ENCODE measurements around the gene FAM110A.
A peak's percentile ranks its signal among the peaks of the same experiment; 100 is the strongest.
"Not testable (repeated sequence)": the region's sequence is repeated elsewhere in the genome, so short reads cannot be mapped to it uniquely, and the experiment has no call there.

The FAM110A gene

DNA sequence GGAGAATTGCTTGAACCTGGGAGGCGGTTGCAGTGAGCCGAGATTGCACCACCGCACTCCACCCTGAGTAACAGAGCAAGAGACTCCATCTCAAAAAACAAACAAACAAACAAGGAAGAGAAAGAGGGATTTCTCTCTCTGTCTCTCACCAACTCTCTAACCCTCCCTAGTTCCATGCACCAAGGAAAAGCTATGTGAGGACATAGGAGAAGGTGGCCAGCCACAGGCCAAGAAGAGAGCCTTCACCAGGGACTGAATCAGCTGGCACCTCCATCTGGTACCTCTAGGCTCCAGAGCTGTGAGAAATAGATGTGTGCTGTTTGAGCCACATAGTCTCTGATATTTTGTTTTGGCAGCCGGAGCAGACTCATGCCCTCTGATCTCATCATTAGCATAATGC is 9.0 kb upstream of the FAM110A start:
- DNase-seq, result no peak

DNA sequence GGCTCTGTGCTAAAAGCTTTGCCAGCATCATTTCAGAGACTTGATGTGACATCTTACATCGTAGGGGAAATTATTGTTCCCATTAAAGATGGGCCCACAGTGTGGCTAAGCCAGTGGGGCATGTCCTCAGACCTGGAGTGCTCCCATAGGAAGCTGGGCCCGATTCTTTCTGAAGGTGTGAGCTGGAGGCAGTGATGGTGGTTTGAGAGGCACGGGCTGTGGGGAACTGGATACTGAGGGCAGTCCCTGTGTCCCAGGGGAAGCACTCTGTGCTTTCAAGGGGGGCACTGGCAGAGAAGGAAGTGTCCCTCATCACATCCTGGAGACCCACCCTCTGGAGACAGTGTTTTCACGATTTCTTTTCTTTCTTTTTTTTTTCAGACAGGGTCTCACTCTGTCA is 8.6 kb upstream of the FAM110A start:
- DNase-seq, result no peak

DNA sequence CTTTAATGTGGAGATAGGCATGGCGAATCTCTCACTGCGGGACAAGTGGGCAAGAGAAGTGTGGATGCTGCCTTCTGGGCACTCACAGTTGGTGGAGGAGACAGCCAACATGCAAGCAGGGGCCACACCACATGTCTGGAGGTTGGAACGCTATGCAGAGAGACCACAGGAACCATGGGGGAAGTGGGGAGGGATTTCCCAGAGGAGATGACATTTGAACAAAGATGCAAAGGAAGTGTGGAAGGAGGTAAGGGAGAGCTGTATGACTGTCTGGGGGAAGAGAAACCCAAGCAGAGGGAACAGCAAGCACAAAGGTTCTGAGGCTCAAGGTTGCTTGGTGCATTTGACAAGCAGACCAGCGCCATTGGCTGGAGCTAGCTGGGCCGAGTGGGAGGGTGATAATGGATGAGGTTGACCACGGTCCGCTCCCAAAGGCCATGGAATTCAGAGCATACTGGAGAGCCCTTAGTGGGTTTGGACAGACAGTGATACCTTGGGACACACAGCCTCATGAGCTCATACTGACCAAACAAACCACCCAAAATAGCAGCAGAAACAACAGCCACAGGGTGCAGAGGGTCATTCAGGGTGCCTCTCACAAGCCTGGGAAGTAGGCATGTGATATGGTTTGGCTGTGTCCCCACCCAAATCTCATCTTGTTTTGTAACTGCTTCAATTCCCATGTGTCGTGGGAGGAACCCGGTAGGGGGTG is 7.6 kb upstream of the FAM110A start:
- DNase-seq, result no peak

DNA sequence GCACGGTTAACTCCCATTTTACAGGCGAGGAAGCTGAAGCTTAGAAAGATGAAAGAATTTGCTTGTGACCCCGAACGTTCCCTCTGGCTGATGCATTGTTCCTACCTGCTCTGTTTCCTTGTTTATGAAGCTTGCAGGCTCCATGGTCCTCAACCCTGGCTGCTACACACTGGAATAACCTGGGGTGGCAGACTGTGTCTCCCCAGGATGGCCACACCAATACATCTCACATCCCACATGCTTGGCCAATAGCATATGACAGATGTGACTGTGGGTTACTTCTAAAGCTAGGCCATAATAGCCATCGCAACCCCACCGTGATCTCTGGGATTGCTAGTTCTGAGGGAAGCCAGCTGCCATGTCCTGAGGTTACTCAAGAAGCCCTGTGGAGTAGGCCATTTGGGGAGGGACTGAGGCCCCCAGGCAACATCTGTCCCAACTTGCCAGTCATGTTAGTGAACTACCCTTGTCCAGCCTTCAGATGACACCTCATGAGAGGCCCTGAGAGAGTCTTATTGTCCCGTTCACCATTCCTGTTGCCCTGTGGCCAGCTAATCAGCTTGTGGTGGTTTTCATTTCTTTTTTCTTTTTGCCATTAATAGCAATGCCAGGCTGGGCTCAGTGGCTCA is 6.7 kb upstream of the FAM110A start:
- no peak for DNase-seq

DNA sequence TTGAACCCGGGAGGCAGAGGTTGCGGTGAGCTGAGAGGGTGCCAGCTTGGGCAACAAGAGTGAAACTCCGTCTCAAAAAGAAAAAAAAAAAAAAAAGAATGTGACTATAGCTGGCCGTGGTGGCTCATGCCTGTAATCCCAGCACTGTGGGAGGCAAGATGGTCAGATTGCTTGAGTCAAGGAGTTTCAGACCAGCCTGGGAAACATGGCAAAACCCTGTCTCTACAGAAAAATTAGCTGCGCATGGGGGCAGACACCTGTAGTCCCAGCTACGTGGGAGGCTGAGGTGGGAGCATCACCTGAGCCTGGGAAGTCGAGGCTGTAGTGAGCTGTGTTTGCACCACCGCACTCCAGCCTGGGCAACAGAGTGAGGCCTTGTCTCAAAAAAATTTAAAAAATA is 5.5 kb upstream of the FAM110A start:
- not testable (repeated sequence) for DNase-seq

DNA sequence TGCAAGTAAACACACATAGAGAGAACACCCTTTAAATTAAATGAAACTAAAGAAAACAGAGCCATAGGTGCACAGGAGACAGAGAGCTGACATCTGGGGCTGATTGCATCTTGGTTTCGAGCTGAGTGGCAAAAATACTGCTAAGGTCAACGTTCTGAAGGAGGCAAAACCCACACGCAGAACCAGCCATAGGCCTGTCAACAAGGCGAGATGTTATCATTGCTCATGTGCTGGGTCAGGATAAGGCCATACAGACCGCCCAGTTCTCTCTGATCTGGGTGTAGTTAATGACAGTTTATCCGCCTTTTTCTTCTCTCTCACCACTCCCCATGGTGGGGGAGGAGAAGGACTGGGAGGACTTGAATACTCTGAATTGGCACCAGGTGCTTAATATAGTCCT is 4.5 kb upstream of the FAM110A start:
- DNase-seq, result no peak

DNA sequence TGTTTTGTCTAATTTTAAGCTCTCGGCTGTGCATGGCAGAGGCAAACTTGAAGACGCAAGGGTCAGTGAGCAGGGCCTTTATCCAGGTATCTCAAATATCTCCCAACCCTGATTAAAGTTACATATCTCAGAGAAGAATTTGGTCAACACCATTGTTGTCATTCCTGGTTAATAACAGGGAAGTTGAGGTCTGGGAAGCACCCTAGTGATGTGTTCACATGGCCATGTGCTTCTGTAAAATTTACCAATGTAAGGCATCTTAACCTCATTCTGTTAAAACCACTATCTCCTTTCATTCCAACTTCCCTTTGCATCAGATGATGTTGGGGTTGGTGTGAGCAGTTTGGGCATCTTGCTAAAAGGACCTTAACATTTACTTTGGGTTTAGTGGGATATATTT is 4.0 kb upstream of the FAM110A start:
- no peak for DNase-seq

DNA sequence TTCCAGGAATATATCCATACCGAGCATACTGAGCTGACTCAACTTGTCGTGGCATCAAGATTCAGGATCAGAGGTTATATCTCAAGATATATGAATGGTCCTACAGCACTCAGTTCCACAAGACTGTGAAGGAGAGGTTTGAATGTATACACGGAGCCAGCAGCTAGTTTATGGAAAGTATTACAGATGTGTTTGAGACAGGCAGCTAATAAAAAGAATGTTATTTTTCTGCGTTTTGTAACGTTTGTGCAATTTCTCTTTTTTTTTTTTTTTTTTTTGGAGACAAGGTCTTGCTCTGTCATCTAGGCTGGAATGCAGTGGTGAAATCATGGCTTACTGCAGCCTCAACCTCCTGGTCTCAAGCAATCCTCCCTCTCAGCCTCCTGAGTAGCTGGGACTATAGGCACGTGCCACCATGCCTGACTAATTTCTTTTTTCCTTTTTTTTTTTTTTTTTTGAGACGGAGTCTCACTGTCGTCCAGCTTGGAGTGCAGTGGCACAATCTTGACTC is 3.4 kb upstream of the FAM110A start:
- DNase-seq, result no peak

DNA sequence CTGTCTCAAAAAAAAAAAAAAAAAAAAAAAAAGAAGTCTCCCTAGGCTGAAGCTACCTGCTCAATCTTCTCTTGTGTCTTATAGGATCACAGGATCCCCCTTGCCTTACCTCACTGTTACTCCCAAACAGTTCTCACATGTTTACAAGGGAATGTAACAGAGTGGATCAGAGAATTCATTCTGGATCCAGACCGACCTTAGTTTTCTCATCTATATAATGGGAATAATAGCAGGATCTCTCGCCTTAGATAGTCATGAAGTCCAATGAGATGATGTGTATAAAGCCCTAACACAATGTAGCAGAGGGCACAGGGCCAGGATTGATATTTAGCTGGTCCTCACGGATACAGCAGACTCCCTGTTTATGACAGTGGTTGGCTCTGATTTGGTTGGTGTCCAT is 2.3 kb upstream of the FAM110A start:
- DNase-seq, result no peak

DNA sequence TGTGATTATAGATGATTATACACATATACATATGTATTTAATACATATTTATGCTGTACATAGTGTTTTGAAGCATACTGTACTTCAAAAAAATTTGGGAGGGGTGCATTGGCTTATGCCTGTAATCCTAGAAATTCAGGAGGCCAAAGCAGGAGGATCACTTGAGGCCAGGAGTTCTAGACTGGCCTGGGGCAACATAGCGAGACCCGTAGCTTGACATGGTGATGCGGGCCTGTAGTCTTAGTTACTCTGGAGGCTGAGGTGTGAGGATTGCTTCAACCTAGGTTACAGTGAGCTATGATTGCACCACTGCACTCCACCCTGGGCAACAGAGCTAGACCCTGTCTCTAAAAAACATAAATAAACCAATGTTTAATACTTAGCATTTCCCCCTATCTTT is 1.6 kb upstream of the FAM110A start:
- DNase-seq, result no peak

DNA sequence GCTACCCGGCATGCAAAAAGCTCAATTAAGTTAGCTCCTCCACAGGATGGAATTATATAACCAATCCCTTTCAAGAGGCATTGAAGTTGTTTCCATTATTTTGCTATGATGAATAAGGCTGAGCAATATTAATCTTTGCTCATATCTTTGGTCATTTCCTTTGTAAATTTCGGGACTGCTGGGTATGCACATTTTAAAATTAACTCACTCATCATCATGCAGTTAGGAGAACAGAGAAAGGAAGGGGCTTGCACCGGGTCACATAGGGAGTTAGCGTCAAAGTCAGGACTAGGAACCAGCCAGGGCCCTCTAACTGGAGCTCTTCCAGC is 430 bp upstream of the FAM110A start:
- DNase-seq, result no peak

DNA sequence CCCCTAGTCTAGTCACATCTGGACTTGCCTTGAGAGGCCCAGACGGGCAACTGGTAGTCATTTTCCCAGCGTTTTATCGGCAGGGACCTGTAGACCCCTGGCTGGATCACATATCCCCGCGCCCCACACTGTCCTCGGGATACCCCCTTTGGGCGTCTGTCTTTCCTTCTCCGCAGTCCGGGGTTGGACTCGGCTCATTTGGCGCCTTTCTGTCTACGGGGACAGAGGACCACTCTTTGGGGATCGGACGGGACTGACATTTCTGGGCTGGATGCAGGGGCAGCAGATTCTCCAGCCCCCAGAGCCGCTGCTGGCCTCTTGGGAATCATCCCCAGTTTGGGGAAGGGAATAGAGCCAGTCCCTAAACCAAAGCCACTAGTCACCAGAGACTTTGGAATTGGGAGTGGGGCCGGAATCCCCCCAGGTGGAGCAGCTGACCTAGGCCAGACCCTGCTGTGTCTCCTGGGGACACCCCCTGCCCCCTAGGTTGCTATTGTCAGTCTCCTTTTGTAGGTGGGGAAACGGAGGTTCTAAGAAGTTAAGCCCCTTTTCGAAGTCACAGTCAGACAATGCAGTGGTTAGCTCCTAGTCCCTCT is 734 bp downstream of the FAM110A start:
- no peak for DNase-seq

DNA sequence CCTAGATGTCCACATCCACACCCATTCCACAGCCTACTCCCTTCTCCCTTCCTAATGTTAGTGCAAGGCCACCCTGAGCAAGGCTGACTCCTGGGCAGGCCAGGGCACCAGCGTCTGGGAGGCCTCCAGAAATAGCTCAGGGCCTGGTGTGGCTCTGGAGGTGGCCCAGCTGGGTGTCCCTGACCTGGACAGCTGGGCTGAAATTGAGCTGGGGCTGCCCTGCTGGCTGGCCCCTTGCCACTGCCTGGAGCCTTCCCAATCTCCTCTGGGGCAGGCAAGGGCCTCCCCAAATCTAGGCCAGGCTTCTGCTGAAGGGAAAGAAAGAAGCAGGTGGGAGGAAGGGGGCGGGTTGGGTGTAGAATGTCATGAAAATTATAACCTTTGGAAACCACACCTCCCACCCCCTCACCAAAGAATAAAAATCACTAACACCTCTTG is 2.1 kb downstream of the FAM110A start:
- no peak for DNase-seq

DNA sequence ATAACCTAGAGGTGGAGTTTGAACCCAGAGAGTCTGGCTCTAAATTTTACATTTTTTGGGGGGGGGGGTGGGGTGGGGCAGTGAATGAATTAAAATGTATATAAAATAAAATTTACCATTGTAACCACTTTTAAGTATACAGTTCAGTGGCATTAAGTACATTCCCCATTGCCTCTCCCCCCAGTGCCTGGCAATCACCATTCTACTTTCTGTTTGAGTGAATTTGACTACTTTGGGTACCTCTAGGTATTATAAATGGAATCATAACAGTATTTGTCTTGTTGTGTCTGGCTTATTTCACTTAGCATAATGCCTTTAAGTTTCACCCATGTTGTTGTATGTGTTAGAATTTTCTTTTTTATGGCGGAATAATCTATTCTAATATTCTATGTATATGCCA is 2.7 kb downstream of the FAM110A start:
- DNase-seq, result no peak

DNA sequence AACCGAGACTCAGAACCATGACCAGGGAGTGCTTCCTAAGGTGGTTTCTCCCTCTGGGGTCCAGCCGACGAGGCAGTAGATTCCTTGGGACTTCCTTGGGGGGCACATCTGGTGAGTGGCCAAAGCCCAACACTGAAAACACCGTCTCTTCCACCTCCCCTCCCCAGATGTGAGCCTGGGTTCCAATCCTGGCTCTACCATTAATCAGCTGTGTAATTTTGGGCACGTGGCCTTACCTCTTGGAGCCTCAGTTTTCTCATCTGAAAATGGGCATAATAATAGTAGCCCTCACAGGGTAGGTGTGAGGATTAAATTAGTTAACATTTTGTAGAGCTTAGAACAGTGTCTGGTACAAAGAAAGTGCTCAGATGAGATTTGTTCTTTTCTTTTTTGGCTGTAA is 5.5 kb downstream of the FAM110A start:
- no peak for DNase-seq

DNA sequence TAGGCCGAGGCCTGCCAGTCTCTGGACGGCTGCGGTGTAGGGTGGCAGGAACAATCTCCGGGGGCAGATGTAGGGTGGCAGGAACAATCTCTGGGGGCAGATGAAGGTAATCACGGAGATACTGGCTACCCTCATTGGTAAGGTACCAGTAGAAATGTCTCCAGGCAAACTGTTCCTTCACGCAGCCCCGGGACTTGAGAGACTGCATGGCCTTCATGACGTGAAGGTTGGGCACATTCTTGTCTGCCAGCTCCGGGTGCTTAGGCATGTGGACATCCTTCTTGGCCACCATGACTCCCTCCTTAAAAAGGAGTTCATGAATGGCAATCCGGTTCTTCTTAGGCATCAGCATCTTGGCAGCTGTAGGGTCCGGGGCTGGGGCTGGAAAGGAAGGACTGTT is 6.1 kb downstream of the FAM110A start:
- DNase-seq, result no peak

DNA sequence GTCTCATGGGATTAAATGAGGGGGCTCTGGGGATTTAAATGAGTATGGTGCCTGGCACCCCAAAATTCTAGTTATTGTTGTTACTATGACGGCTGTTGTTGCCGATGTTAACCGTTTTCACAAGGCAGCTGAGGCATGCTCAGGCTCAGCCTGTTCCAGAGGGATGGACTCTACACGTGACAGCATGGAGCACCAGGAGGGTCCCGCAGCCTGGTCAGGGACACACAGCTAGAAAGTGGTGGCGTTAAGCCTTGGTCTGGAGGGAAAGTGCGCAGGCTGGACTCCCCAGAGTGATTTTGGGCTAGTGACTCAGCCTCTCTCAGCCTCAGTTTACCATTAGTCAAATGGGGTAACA is 7.0 kb downstream of the FAM110A start:
- no peak for DNase-seq

DNA sequence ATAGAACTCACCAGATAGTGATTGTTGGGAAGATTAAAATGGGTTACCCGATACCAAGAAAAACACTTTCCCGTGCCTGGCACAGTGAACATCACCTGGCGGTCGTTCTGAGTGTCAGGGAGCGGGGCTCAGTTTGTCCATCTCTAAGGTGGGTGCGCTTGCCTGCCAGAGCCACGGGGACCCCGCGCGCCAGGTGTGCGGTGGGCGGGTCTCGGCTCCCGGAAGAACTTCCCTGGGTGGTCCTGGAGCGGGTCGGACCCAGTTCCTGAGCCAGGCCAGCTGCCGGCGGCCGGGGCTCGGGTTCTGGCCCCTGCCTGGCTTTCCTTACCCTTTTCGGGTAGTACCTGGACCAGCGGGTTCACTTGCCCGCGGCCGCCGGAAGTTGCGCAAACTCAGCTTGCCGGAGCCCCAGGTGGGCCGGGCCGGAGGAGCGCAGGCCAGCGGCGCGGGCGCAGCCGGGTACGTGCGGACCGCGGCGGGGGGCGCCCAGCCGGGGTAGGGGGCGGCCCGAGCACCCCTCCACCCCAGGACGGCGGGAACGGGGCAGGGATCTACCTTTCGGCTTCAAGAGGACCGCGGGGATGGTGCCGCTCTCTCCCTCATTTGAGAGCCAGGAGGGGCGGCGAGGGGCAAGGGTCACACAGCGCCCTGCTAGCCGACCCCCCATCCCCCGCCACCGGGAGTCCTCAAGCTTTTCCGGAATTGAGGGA is 7.5 kb downstream of the FAM110A start:
- DNase-seq, result no peak

DNA sequence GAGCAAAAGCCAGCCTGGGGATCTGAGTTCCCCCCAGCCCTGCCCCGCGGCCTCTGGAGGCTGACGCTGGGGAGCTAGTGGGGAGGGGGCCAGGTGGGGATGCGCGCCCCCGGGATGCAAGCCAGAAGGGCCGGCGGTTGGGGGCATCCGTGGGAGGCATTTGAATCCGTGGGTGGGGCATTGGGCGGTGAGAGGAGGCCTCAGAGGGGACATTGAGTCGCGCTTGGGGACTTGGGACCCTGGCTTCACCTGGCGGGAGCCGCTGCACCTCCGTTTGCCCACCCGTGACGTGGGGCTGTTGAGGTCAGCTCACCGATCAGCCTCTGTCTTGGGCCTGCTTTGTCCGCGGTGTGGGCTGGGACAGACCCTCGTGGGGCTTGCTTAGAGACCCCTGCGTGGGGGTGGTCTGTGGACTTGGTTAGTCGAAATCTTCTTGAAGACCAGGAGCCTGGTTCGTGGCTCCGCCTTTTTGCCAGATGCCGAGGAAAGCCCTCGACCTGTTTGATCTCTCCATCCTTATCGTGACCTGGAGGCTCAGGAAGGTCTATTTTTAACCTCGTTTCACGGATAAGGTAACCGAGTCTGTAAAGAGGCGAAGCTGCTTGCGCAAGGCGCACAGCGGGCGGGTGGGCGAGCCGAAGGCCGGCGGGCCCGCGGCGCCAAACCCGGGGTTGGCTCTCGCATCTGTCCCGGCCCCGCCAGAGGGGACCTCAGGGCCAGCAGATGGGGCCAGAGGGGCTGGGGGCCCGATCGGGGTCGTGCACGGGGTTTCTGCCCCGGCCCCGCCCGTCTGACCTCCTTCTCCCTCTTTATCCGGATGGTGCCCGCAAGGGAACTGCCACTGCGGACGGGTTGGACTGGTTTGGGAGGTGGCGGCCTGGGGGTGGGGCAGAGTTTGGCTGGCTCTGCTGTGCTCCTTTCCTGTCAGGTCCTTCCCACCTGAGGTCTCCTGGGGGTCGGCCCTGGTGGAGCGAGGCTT is 8.3 kb downstream of the FAM110A start:
- no peak for DNase-seq

DNA sequence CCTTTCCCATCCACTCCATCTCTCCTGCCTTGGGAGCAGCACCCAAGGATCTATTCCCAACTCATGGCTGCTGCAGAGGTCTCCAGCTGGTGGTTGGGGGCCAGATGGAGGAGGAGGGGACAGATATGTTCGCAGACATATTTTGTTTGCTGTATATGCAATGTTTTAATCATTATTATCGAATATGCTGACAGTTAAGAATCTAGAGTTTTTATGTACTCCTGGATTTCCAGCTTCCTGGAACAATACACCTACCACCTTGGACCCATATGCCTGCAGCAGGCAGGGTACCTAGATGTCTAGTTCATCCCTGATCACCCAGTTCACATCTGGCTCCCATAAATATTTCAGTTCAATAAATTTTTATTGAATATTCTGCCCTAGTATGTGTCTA is 9.0 kb downstream of the FAM110A start:
- DNase-seq, result no peak

DNA sequence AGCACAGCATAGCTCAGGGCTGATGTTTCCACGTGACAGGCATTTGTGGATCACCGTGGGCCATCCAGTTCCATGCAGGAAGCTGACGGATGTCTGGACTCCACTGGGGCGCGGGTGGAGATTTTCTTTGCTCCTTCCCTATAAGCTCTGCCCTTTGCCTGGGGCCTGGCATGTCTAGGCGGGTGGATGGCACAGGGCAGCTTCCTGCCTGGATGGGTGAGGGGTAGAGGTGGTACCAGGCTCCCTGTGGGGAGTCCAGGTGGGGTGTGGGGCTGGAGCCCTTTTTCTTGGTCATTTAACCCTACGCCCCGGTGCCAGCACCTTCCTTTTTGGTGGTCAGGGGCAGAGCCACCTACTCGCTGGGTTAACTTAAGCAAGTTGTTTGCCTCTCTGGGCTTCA is 10.4 kb downstream of the FAM110A start:
- no peak for DNase-seq

DNA sequence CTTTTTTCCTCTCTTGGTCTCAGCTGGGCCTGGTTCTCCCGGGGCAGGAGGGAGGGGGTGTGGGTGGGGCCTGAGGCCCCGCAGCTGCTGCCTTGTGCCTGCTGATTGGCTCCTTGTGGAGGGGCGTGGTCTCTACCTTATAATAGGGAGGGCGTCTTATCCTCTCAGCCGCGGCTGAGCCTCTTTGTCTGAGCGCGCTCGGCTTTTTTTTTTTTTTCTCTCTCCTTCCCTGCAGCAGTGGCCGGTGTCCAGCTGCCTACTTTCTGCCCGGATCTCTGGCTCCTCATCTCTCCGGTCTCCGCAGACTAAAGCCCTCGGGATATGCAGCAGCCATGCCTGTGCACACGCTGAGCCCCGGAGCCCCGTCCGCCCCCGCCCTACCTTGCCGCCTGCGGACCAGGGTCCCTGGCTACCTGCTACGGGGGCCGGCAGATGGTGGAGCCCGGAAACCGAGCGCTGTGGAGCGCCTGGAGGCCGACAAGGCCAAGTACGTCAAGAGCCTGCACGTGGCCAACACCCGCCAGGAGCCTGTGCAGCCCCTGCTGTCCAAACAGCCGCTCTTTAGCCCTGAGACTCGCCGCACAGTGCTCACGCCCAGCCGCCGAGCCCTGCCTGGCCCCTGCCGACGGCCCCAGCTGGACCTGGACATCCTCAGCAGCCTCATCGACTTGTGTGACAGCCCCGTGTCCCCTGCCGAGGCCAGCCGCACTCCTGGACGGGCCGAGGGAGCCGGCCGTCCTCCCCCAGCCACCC is 11.1 kb downstream of the FAM110A start:
- DNase-seq, result peak; percentile 77
